Activated CD4-positive, CD25-positive, alpha-beta regulatory T cell treated with anti-CD3 and anti-CD28 coated beads, Interleukin-2, amount 50 U/mL, for 16 hours (primary cell): Measurements from ENCODE around the gene MTA2.
"Not testable (repeated sequence)": the region's sequence is repeated elsewhere in the genome, so short reads cannot be mapped to it uniquely, and the experiment has no call there.

Experiments
- DNase-seq: peaks from one replicate; pipeline ENCODE4 v3.0.0-alpha.2; 2020; ENCODE audit warnings: low read depth, low spot score

Gene MTA2

GRCh38 chr11:62592989-62593421 lies 8.7 kb downstream of the MTA2 start:
- DNase-seq: no peak

DNA sequence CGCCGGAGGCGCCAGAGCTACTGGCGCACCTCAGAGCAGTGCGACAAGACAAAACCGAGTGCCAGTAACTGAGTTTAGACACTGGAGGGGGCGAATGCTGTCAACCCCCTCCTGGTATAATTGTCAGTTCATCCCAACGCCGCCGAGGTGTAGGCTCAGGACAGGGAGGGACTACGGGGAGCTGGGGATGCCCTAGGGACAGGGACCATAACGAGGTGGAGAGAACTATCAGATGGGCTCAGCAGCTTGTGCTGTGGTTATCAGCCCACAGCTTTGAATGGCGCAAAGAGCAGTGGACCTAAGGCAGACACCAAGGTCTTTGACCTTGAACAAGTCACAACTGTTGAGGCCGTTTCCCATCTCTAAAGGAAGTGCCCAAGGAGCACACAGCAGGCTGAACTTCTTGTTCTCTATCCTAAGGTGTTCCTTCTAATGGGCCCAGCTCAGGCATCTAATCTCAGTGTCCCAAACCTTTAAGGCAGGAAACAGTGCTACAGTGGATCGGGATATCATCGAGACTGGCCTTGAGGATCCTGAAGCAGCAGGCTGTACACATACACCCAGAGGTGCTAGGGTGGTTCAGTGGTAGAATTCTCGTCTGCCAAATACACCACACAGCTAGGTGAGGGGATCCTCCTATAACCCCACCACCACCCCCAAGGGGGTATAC lies 9.4 kb downstream of the MTA2 start:
- no peak for DNase-seq

GRCh38 chr11:62591448-62592145 lies 10.1 kb downstream of the MTA2 start, which contains the start of gene TUT1:
TSS of gene TUT1 (minus strand) at chr11:62591523. CDS start at chr11:62591485, 38 bp downstream.
- DNase-seq: peak; percentile 96

DNA sequence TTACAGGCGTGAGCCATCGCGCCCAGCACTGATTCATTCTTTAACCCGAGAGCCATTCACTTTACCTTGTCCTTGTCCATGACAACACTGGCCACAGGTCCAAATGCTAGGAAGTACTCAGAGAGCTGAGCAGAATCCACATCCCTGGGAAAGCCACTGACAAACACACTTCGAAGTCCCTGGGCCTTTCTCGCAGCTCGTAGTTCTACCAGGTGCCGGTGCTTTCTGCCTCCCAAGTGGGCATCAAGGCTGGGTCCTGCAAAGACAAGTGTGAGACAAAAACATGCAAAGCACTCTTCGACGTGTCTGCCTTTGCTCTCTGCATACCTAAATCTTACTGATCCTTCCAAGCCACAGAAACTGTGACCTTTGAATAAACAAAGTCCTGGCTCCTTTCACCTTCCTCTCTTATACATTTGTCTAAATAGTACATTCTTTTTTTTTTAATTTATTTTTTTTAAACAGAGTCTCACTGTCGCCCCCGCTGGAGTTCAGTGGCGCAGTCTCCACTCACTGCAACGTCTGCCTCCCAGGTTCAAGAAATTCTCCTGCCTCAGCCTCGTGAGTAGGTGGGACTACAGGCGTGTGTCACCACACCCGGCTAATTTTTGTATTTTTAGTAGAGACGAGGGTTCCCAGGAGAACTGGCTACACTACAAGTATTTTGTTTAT lies 12.6 kb downstream of the MTA2 start:
- no peak for DNase-seq

DNA sequence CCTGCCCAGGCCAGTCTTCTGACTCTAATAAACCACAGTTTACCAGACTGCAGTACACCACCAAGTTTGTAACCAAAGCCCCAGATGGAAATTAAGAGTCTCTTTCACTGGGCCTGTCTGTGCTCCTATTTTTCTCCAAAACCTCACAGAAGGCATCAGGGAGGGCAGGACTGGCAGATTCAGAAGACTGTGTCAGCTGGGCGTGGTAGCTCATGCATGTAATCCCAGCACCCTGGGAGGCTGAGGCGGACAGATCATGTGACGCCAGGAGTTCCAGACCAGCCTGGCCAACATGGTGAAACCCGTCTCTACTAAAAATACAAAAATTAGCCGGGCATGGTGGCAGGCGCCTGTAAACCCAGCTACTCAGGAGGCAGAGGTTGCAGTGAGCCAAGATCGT lies 16.3 kb downstream of the MTA2 start:
- DNase-seq: not testable (repeated sequence)

DNA sequence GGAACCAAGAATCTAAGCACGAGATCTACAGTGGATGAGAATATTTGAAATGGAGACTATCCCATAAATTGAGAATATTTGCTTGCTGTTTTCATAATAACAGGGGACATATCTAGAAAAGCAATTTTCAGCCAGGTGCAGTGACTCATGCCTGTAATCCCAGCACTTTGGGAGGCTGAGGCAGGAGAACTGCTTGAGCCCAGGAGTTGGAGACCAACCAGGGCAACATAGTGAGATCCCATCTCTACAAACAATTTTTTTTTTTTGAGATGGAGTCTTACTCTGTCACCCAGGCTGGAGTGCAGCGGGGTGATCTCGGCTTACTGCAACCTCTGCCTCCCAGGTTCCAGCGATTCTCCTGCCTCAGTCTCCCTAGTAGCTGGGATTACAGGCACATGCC lies 19.9 kb downstream of the MTA2 start:
- DNase-seq: not testable (repeated sequence)

GRCh38 chr11:62580959-62581715 lies 20.5 kb downstream of the MTA2 start:
- DNase-seq: no peak

GRCh38 chr11:62579252-62579651 lies 22.4 kb downstream of the MTA2 start:
- no peak for DNase-seq

- no peak for DNase-seq
Observed at GRCh38 chr11:62578541-62578940, 23.1 kb downstream of the MTA2 start.

GRCh38 chr11:62577046-62577714 lies 24.5 kb downstream of the MTA2 start:
- no peak for DNase-seq

DNA sequence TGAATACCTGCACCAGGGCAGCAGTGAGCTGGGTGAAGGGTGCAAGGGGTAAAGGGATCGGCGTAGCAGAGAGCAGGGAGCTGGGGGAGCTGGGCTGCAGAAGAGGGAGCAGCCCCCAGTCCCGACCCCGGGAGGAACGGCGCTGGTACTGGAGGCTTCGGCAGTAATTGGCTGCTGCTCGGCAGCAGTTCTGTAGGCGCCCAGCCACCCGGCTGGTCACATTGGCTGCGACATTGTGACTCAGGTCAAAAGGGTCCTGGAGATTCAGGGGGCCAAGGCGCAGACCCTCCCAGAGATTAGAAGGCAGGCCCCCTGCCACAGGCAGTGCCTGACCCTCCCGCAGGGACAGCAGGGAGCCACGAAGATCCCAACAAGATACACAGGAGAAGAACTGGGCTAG lies 25.8 kb downstream of the MTA2 start:
- no peak for DNase-seq

GRCh38 chr11:62575156-62575555 lies 26.5 kb downstream of the MTA2 start:
- DNase-seq: no peak

GRCh38 chr11:62574363-62575071 lies 27.1 kb downstream of the MTA2 start:
- no peak for DNase-seq

DNA sequence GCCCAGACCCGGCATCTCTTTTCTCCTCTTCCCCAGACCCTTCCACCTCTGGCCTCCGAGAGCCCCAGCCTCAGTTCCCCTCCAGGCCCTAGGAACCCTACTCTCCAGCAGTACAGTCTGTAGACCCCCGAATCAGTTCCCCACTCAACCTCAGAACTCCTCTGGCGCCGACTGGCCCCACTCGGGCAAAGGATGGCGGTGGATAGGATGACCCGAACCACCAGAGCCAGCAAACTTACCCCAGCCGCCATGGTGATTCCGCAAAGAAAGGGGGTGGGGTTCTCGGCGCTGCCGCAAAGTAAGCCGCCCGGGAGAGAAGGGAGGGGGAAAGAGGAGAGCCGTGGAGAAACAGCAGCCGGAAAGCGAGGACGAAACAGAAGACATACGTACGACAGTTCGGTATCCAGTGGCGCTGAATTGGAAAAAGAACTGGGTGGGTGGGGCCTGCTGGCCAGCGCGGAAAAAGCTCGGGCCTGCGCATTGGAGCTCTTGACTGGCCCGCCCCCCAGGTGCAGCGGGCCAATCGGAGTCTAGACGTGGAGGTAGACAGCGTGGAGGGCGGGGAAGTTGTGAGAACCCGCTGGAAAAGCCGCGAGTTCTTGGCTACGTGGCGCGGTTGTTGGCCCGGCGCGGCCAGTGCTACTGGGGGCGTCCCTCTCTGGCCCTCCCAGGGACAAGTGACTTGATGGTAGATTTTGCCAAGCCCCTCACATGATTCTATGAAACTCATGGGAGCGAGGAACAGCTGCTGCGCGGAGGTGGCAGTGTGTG lies 27.9 kb downstream of the MTA2 start, which contains the start of gene EEF1G:
EEF1G (minus strand) TSS at position 300 of the 771 bp plus-strand sequence; CDS start at position 251, 49 bp downstream.
- peak; percentile 96 for DNase-seq

- DNase-seq: no peak
Observed at GRCh38 chr11:62573006-62573591, 28.6 kb downstream of the MTA2 start.

DNA sequence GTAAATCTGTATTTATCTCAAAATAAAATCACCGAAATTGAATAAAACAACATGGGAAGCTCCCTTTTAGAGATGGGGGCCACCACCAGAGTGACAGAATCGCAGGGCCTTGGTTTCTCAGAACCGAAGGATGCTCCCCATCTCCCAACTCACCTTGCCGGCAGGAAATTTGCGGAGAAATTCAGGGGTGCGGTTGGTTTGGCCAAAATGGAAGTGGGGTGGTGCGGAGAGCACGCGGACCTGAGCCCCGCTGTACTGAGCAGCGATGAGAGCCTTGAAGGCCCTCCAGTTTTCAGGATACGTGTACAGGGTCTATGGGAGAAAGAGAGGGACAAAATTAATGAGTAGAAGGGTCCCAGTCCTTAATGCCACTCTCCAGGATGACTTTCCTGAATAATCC lies 29.2 kb downstream of the MTA2 start:
- DNase-seq: no peak

- DNase-seq: not testable (repeated sequence)
Observed at GRCh38 chr11:62571493-62571892, 30.2 kb downstream of the MTA2 start.

DNA sequence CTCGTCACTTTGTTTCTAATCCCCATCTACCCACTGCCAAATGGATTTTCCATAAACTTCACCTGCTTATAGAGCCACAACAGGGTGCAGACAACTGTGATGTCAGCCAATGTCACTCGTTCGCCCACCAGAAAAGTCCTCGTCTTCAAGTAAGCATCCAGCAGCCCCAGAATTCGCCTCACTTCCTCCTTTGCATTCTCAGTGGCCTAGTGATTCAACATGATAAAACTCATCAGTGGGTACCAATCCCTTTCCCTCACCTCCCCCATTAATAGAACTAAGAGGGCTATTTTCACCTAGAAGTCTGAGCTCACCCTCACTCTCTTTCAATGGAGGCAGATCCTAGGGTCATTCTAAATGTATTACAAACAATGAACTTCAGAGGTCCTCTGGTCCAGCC lies 30.8 kb downstream of the MTA2 start:
- DNase-seq: not testable (repeated sequence)

- DNase-seq: no peak
Observed at GRCh38 chr11:62569611-62570010, 32.1 kb downstream of the MTA2 start.
